HG03039 (cell line): ENCODE data around the gene GM2A.
"Not testable (repeated sequence)": the region's sequence is repeated elsewhere in the genome, so short reads cannot be mapped to it uniquely, and the experiment has no call there.

Experiments
- ATAC-seq: cut with Tn5 transposase; IDR thresholded peaks from one replicate; pipeline ENCODE4 v1.9.1; 2021; ENCODE audit warnings: mild to moderate bottlenecking, moderate library complexity; ENCODE audit not compliant: unreplicated experiment

GM2A gene

DNA sequence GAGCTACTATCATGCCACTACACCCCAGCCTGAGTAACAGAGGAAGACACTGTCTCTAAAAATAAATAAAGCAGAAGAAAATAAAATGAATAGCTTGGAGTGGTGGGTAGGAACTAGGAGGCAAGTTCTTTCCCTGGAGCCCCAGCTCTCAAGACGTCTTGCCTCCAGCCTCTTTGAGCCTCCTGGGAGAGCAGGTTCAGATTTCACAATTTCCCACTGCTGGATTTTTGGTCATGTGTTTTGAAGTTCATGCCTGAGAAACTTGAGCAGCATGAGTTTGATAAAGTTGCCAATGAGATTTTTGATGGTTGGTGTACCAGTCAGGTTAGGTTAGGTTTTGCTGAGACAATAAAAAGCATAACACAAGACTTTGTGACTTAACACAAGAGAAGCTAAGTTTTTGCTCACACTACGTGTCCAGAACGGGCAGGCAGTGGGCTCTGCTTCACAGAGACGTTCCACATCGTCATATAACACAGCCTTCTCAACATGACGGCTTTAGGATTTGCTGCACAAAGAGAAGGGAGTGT lies 25.0 kb upstream of the GM2A start:
- no peak for ATAC-seq

DNA sequence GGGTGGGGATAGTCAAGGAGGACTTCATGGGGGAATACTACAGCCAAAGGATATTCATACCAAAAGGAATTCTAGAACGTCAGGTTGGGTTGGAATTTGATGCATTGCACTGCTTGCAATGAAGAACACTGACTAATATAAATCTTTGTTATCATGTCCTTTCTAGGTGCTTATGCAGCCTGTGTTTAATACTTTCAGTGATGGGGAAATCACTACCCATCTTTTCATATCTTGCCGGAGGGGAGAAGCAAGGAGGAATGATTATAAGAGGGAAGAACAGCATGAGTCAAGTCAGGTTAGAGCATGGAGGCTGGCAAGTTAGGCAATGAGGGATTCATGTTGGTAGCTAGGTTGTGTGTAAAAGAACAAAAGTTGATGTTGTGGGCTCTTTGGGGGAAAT lies 24.0 kb upstream of the GM2A start:
- no peak for ATAC-seq

DNA sequence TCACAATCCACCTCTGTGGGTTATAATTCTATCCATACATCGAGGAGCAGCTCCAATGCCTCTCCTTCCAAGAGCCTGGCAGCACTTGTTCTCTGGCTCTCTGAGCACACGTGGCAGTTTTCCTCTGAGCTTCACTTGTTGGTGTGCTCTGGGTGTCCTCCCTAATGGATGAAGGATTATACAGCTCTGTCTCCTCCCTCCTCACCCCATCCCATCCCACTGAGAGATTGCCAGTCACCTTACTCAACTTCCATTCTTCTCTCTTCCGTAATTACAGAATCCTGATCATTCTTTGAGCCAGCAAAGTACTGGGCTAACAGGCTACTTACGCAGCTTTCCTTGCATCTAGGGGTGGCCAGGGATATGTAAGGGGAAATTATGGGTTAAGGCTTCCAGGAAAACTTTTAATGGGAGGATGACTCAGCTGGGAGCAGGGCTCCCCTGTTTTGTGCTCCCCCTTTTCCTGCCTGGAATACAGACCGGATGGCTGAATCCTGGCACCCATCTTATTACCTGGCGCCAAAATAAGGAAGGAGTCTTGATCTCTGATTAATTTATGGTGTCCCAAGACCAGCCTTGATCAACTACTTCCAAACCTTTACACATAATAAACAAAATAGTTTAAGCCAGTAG lies 22.8 kb upstream of the GM2A start:
- ATAC-seq: no peak

DNA sequence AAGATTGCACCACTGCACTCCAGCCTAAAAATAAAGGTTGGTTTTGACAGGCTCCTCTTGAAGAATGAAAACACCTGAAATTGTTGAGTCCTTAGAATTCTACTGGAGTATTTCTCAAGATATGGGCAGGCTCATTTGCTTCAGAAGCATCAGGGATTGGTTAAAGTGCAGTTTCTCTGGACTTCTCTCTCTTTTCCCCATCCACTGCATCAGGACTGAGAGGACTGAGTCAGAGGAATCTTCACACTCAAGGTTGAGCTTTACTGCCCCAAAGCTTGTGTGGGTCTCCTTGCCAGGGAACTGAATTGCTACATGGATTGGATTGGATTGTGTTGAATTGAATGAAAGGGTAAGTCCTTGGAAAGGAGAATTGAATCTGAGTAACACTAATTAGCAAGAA lies 21.6 kb upstream of the GM2A start:
- ATAC-seq: no peak

DNA sequence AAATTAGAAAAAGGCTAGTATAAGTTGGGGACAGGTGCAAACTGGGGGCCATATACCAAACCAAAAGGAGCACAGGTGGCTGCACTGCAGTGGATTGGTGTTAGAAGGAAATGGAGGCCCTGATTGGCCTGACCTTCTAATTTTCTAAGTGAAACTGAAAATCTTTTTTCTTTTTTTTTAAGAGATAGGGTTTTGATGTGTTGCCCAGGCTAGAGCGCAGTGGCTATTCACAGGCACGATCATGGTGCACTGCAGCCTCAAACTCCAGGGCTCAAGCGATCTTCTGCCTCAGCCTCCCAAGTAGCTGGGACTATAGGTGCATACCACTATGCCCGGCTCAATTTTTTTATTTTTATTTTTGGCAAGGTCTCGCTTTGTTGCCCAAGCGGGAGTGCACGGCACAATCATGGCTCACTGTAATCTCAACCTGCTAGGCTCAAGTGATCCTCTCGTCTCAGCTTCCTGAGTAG lies 19.3 kb upstream of the GM2A start:
- ATAC-seq: no peak

DNA sequence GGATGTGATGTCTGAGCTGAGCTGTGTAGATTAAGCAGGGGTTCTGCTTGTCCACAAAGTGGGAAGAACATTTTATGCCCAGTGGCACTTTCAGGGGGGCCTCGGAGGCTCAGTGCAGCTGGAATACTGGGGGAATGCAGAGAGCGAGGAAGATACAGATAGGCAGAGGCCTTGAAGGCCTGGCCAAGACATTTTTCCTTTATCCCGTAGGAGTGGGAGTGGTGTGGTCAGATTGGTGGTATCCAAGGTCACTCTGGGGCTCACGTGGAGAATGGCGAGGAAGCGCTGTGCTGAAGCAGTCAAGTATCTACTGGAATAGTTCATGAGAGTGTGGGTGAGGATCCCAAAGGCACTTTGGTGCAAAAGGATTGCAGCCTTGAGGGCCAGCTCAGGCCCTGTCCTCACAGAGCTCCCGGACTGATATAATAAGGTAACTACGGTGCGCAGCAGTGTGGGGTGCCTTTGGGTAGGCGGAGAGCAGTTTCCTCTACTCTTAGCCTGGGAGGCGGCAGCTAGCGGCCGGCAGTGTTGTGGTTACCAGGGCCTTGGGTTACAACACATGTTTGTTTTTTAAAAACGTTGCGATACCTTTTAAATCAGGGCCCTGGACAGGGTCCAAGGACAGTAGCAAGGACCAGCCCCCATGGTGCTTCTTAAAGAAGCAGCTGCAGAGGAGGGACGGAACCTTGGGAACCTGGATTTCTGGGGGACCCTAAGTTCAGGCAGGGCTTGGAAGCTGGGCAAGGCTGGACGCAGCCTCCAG lies 18.3 kb upstream of the GM2A start:
- peak; percentile 57 for ATAC-seq

DNA sequence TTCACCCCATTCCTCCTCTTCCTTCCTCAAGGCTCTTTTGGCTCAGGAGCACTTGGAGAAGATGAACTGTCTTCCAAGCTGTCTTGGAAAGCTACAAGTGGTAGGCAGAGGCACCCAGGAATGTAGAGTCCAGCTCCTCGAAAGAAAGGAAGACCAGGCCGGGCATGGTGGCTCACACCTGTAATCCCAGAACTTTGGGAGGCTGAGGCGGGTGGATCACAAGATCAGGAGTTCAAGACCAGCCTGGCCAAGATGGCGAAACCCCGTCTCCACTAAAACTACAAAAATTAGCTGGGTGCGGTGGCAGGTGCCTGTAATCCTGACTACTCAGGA lies 17.8 kb upstream of the GM2A start:
- not testable (repeated sequence) for ATAC-seq

DNA sequence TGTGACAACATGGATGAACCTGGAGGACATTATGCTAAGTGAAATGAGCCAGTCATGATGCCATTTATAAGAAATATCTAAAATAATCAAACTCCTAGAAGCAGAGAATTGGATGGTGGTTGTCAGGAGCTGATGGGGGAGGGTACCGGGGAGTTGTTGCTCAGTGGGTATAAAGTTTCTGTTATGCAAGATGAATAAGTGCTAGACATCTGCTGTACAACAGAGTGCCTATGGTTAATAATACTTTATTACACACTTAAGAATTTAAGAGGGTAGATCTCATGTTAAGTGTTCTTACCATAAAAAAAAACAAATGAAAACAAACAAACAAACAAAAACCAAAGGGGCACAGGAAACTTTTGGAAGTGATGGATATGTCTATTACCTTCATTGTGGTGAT lies 16.1 kb upstream of the GM2A start:
- ATAC-seq: no peak

DNA sequence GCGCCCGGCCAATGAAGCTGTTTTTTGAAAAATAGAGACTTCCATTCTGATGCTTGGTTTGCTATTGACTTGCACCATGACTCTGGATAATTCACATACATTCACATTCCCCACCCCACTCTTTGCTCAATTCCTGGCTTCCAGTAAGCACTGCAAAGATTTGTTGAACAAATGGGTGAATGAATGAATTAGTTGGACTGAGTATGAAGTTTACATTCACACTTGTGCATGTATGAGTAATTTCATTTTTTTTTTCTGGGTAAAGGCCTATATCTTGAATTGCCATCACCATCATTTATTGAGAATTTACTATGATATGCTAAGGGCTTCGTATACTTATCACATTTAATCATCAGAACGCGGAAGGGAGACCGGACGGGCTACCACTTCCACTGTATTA lies 15.3 kb upstream of the GM2A start:
- ATAC-seq: no peak

DNA sequence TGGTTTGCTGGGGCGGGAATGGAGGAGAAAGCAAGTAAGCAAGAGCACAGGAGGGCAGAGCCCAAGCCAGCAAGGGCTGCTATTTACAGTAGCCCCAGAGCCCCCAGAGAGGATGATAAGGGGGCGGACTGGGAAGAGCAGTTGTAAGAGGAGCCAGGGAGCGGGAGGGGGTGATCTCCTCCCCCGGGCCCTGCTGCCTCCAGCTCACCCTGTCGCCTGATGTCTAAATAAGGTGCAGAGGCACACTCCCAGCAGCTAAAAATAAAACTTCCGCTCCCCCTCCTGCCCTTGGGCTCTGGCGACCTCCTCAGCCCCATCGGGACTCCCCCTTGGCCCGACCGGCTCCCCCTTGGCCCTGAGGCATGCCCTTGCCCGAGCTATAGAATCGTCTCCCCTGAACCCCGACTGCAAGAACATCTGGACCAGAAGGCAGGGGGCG lies 14.7 kb upstream of the GM2A start:
- ATAC-seq: no peak

DNA sequence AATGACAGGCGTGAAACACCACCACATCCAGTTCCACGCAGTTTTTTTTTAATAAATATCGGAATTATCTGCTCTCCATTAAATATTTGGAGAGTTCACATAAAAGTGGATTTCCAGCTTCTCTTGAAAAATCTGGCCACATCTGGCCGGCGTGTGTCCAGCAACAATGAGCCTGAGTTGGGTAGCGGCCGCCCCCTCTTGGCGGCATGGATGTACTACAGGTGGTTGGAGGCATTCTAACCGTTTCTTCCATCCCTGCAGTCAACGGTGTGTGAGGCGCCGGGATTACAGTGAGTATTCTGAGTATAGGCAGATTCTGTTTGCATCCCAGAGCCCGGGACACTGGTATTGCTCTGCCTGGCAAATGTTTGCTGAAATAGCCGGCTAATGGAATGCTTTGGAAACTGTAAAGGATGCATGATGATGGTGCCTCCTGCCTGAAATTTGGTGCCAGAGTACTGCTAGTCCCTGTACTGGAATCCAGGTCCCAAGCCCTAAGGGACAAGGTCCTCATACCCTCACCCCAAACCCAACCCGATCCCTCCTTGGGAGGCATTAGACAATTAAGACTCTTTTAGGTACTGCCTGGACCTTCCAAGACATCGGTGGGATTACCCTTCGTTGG lies 13.6 kb upstream of the GM2A start:
- ATAC-seq: no peak

DNA sequence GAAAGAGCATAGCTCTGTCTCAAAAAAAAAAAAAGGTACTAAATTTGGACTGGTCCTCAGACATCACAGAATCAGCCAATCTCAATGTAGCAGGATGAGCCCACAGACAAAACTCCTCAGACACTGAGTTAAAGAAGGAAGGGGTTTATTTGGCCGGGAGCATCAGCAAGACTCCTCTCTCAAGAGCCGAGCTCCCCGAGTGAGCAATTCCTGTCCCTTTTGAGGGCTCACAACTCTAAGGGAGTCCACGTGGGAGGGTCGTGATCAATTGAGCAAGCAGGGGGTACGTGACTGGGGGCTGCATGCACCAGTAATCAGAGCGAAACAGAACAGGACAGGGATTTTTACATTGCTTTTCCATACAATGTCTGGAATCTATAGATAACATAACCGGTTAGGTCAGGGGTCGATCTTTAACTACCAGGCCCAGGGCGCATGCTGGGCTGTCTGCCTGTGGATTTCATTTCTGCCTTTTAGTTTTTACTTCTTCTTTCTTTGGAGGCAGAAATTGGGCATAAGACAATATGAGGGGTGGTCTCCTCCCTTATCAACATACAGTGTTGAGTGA lies 12.6 kb upstream of the GM2A start:
- not testable (repeated sequence) for ATAC-seq

DNA sequence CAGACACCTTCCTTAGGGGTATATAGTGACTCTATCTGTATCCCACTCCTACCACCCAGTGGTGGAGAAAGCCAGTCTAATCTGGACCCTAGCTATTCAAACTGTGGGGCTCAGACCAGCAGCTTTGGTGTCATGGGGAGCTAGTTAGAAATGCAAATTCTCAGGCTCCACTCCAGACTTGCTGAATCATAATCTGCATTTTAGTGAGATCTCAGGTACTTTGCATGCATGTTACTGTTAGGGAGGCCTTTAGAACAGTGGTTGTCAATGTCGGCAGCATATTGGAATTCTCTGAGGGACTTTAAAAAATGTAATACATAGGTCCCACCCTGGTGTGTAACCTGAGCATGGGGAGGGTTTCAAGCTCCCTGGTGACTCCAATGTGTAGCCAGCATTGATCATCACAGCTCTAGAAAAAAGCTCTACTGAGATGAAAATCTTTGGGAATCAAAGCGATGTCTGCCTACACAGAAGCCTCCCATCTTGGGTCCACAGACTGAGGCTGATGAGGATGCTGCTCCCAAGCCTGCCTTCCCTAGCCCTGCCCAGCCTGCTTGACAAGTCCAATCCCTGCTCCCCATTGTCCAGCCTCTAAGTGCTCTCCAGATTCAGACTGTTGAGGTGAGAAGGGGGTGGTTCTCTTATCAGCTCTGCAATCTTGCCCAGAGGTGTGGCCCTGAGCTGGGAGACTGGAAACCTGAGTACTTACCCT lies 11.9 kb upstream of the GM2A start:
- ATAC-seq: no peak

DNA sequence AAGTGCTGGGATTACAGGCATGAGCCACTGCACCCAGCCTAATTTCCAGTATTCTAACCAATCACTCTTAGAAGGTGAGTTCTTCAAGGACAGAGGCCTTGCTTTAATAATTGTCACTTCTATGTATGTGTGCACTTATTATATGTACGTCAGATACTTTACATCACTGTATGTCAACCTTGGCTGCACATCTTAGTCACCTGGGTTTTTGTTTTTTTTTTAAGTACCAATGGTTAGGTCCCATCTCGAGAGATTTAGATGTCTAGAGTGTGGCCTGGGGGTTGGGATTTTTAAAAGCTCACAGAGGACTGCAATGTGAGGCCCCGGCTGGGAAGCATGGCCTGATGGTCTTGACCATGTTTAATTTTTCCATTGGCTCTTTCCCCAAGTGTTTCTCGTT lies 9.9 kb upstream of the GM2A start:
- no peak for ATAC-seq

DNA sequence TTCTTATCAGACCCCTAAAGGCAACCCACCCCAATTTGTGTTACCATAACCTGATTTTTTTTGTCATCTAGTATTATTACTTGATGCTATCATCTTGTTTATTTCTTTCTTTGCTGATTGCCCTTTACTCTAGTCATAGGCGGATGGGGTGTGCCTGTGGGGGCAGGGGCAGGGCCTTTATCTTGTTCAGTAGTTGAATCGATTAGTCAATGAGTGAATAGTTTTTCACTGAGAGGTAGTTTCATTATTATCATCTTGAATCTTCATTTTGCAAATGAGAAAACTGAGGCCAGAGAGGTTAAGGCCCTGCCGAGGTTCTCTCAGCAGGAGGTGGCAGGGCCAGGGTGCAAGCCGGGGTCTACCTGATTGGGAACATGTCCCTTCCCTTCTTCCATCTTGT lies 9.4 kb upstream of the GM2A start:
- no peak for ATAC-seq

DNA sequence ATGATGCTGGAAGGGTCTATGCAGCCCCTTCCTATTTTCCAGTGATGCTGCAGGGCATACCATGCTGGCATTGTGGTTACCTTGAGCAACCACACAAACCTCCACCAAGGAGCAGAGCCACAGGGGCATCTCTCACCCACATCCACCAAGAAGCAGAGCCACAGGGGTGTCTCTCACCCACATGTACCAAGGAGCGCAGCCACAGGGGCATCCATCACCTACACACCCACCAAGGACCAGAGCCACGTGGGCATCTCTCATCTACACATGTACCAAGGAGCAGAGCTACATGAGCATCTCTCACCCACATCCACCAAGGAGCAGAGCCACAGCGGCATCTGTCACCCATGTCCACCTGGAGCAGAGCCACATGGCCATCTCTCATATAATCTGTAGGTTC lies 8.8 kb upstream of the GM2A start:
- ATAC-seq: no peak

DNA sequence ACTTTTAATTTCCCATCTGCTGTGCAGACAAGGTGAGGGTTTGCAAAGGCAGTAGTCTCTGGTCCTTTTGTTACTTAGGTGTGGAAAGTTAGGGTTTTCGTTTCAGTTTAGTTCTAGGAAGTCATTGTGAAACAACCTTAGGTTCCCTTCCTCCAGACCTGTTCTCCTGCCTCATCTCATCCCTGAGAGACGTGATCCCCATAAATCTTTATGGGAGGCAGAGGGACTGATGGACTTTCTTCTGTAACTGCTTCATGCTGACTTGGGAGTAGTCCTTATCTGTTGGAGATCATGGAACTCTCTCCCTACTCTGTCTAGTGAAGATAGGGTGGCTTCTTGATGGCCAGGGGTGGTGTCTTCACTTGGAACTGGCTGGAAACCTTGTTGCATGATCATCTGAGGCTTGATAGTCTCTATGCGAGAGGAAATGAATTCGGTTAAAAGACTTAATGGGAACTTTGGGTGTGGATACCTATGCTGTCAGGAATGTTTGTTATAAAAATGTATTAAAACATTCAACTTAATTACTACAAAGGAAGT lies 7.2 kb upstream of the GM2A start:
- ATAC-seq: no peak

DNA sequence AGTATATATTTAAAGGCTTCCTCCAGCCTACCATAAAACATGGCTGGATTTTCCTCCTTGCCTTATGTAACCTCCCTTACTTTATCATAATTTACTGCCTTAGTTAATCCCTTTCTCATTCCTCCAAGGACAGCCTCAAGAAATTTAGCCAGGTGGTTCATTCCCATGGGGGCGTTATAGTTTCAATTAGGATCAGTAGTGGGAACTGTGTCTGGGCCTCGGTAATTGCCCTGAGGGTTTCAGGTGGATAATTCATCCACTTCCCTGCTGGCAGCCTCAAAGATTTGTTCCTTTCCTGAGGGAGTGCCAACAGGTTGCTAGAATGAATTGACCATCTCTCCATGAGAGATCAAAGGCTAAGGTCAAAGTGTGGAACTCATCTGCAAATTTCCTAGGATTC lies 4.3 kb upstream of the GM2A start:
- no peak for ATAC-seq

DNA sequence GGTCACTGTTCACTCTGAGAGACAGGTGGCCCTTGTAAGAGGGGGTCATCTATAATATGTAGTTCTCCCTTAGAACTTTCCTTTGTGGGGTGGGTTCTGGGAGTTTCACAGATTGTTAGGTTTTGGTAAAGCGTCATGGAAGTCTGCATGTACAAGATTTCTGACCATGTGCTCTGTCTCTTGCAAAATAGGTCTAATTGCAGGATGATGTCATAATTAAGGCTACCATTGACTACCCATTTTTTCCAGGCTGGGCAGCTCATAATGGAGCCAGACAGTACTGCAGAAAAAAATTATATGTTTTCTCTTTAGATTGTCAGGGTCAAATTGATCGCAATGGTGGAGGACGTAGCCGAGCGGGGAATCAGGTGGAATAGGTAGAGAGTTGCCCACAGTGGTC lies 3.7 kb upstream of the GM2A start:
- ATAC-seq: no peak

DNA sequence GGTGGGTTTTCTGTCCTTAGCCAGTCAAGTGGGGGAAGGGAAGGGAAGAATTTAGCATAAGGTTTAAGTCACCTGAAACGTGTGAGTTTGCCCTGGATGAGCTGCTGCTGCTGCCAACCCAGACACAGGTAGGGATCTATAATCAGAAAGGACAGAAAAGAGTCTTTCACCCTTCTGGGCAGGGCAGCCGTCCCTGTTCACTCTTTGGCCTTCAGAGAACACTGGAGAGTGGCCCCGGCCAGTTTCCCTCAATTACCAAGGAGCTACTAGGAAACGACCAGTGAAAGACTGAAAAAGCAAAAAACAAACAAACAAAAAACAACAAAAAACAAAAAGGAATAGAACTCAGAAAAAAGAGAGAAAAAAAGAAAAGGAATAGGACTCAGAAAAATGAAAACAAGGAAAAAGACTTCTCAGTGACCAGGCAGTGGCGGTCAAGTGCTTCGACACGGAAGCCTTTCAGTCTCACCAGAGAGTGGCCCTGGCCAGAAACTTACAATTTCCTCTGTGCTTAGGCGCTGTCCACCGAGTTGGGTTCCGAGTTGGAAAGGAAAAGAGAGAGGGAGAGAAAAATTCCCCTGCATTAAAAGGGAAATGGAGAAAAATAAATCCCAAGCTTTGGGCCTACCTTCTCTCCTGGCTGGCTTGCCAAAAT lies 2.5 kb upstream of the GM2A start:
- ATAC-seq: no peak
